ENCODE results near the gene CUL7. TPM values are rescaled to one million over a fixed set of nuclear protein-coding genes. Genes with fewer than 3 reads are reported as not detected.
"Not testable (repeated sequence)": the region's sequence is repeated elsewhere in the genome, so short reads cannot be mapped to it uniquely, and the experiment has no call there.

CUL7 gene
- total RNA-seq, 1 donor from 2014 or later = 65.0 TPM

- no peak for DNase-seq (ENCODE audit: extremely low spot score, unreplicated experiment)
- Mint-ChIP-seq H3K36me3 (peaks cover 6% of the 10 kb centered on the region), H3K9me3 (no peaks in the 10 kb centered on the region), H3K27ac (peak overlapping the region; percentile 55), H3K4me3 (no peak overlapping the region), H3K4me1 (ENCODE audit: unreplicated experiment) (peaks cover 28% of the 10 kb centered on the region), H3K27me3 (no peaks in the 10 kb centered on the region)
- TF ChIP-seq CTCF (conservative IDR thresholded peaks at IDR 0.05) = no peak
Measured at GRCh38 chr6:43082806-43083655, 29.4 kb upstream of the CUL7 start.

- peaks cover 33% of the 10 kb centered on the region for H3K4me1 Mint-ChIP-seq (ENCODE audit: unreplicated experiment)
- H3K36me3 Mint-ChIP-seq; H3K27me3 Mint-ChIP-seq; H3K9me3 Mint-ChIP-seq; H3K4me3 Mint-ChIP-seq; DNase-seq (ENCODE audit: extremely low spot score, unreplicated experiment); H3K27ac Mint-ChIP-seq: not testable (repeated sequence)
Measured at GRCh38 chr6:43081922-43082321, 28.3 kb upstream of the CUL7 start.

- TF ChIP-seq CTCF (conservative IDR thresholded peaks at IDR 0.05) = no peak
- no peak for DNase-seq (ENCODE audit: extremely low spot score, unreplicated experiment)
- Mint-ChIP-seq H3K36me3 (peaks cover 8% of the 10 kb centered on the region), H3K4me1 (ENCODE audit: unreplicated experiment) (peaks cover 32% of the 10 kb centered on the region), H3K9me3 (no peaks in the 10 kb centered on the region), H3K4me3 (peak overlapping the region; percentile 52), H3K27me3 (no peaks in the 10 kb centered on the region), H3K27ac (no peak overlapping the region)
Measured at GRCh38 chr6:43081043-43081442, 27.4 kb upstream of the CUL7 start.

GRCh38 chr6:43078691-43079090, 25.0 kb upstream of the CUL7 start:
- no peaks in the 10 kb centered on the region for H3K27me3 Mint-ChIP-seq
- TF ChIP-seq CTCF (conservative IDR thresholded peaks at IDR 0.05) = no peak
- H3K4me1 Mint-ChIP-seq (ENCODE audit: unreplicated experiment) = peaks cover 23% of the 10 kb centered on the region
- H3K36me3 Mint-ChIP-seq = peaks cover 13% of the 10 kb centered on the region
- DNase-seq (ENCODE audit: extremely low spot score, unreplicated experiment) = no peak
- peak overlapping the region; percentile 90 for H3K4me3 Mint-ChIP-seq
- H3K9me3 Mint-ChIP-seq = no peaks in the 10 kb centered on the region
- no peak overlapping the region for H3K27ac Mint-ChIP-seq

GRCh38 chr6:43077981-43078511, 24.4 kb upstream of the CUL7 start:
- peaks cover 13% of the 10 kb centered on the region for H3K36me3 Mint-ChIP-seq
- no peaks in the 10 kb centered on the region for H3K27me3 Mint-ChIP-seq
- no peak for DNase-seq (ENCODE audit: extremely low spot score, unreplicated experiment)
- H3K27ac Mint-ChIP-seq = peak overlapping the region; percentile 33
- H3K4me3 Mint-ChIP-seq = peak overlapping the region; percentile 90
- H3K4me1 Mint-ChIP-seq (ENCODE audit: unreplicated experiment) = peaks cover 17% of the 10 kb centered on the region
- no peak for TF ChIP-seq CTCF (conservative IDR thresholded peaks at IDR 0.05)
- H3K9me3 Mint-ChIP-seq = no peaks in the 10 kb centered on the region

GRCh38 chr6:43077333-43077809, 23.7 kb upstream of the CUL7 start:
- H3K27ac Mint-ChIP-seq = peak overlapping the region; percentile 58
- H3K36me3 Mint-ChIP-seq = peaks cover 17% of the 10 kb centered on the region
- H3K4me1 Mint-ChIP-seq (ENCODE audit: unreplicated experiment) = peaks cover 15% of the 10 kb centered on the region
- H3K4me3 Mint-ChIP-seq = peak overlapping the region; percentile 90
- H3K27me3 Mint-ChIP-seq = no peaks in the 10 kb centered on the region
- DNase-seq (ENCODE audit: extremely low spot score, unreplicated experiment) = no peak
- no peak for TF ChIP-seq CTCF (conservative IDR thresholded peaks at IDR 0.05)
- no peaks in the 10 kb centered on the region for H3K9me3 Mint-ChIP-seq
